Neural progenitor cell (in vitro differentiated cells): Measurements from ENCODE around the gene SMCHD1. TPM values are rescaled to one million over a fixed set of nuclear protein-coding genes. Genes with fewer than 3 reads are reported as not detected.
"Not testable (repeated sequence)": the region's sequence is repeated elsewhere in the genome, so short reads cannot be mapped to it uniquely, and the experiment has no call there.

ENCODE experiments used
- DNase-seq: peaks from one replicate; pipeline ENCODE4 v3.0.0-alpha.2; 2016; ENCODE audit warnings: low spot score
- H2AFZ ChIP-seq: fragments of 200-600 bp; sonication (generic); replicated peaks from 2 replicates; pipeline ENCODE4 v1.6.1; 2016; ENCODE audit warnings: antibody characterized with exemption
- H3F3A ChIP-seq: fragments of 200-600 bp; sonication (generic); 2 replicates; pipeline ENCODE4 v1.6.1; 2016; ENCODE audit warnings: antibody characterized with exemption, low read depth
- H3K27ac ChIP-seq: fragments of 200-600 bp; sonication (generic); 2 replicates; pipeline ENCODE4 v1.5.1; 2016; ENCODE audit warnings: mild to moderate bottlenecking
- H3K27me3 ChIP-seq: fragments of 200-600 bp; sonication (generic); 2 replicates; pipeline ENCODE4 v1.6.1; 2016; ENCODE audit warnings: mild to moderate bottlenecking, moderate library complexity
- H3K36me3 ChIP-seq: fragments of 200-600 bp; sonication (generic); 2 replicates; pipeline ENCODE4 v1.5.1; 2016
- H3K4me1 ChIP-seq: fragments of 200-600 bp; sonication (generic); 2 replicates; pipeline ENCODE4 v1.6.1; 2016; ENCODE audit warnings: mixed run types
- H3K4me2 ChIP-seq: fragments of 200-600 bp; sonication (generic); 2 replicates; pipeline ENCODE4 v1.6.1; 2016
- H3K4me3 ChIP-seq: fragments of 200-600 bp; sonication (generic); 2 replicates; pipeline ENCODE4 v1.5.1; 2016
- H3K79me2 ChIP-seq: fragments of 200-600 bp; sonication (generic); 2 replicates; pipeline ENCODE4 v1.6.1; 2016; ENCODE audit warnings: low read depth
- H3K9ac ChIP-seq: fragments of 200-600 bp; sonication (generic); 2 replicates; pipeline ENCODE4 v1.6.1; 2016
- H3K9me3 ChIP-seq: fragments of 200-600 bp; sonication (generic); 2 replicates; pipeline ENCODE4 v1.5.1; 2016; ENCODE audit warnings: low read depth
- H4K20me1 ChIP-seq: fragments of 200-600 bp; sonication (generic); 2 replicates; pipeline ENCODE4 v1.6.1; 2016; ENCODE audit warnings: low read depth
- H3K27ac Mint-ChIP-seq: 3 replicates; pipeline ENCODE4 v1.8.0; 2021; ENCODE audit warnings: mixed read lengths
- H3K27me3 Mint-ChIP-seq: 2 replicates; pipeline ENCODE4 v1.8.0; 2022; ENCODE audit warnings: low read depth, mild to moderate bottlenecking, inconsistent platforms, moderate library complexity, mixed read lengths; ENCODE audit not compliant: insufficient read depth
- H3K36me3 Mint-ChIP-seq: 3 replicates; pipeline ENCODE4 v1.8.0; 2021; ENCODE audit warnings: mixed read lengths
- H3K4me1 Mint-ChIP-seq: 3 replicates; pipeline ENCODE4 v1.8.0; 2021; ENCODE audit warnings: mixed read lengths
- H3K4me3 Mint-ChIP-seq: 3 replicates; pipeline ENCODE4 v1.8.0; 2021; ENCODE audit warnings: mild to moderate bottlenecking, moderate library complexity, mixed read lengths
- H3K9me3 Mint-ChIP-seq: 3 replicates; pipeline ENCODE4 v1.8.0; 2020; ENCODE audit warnings: mixed read lengths
- CTCF ChIP-seq: fragments of 200-600 bp; sonication (generic); IDR thresholded peaks from 2 replicates; pipeline ENCODE4 v1.5.1; 2017; ENCODE audit warnings: antibody characterized with exemption, mild to moderate bottlenecking
- EZH2 ChIP-seq: fragments of 200-600 bp; sonication (generic); IDR thresholded peaks from 2 replicates; pipeline ENCODE4 v1.6.1; 2017; ENCODE audit warnings: antibody characterized with exemption, mild to moderate bottlenecking, moderate library complexity
- EZH2phosphoT487 ChIP-seq: fragments of 200-600 bp; sonication (generic); IDR thresholded peaks from 2 replicates; pipeline ENCODE4 v1.6.1; 2017; ENCODE audit warnings: antibody characterized with exemption
- total RNA-seq: library from RNA; depleted of rRNA; stranded (reverse); fragments of >200 nt; gene quantifications from 2 replicates; pipeline ENCODE4 v1.2.3, GENCODE V29; 2015; ENCODE audit warnings: low replicate concordance

The SMCHD1 gene
- total RNA-seq, 1 donor from 2014 or later: 127 TPM

- DNase-seq: no peak
- Histone ChIP-seq H3K9ac (no peak overlapping the region), H3K79me2 (peaks cover 92% of the 10 kb centered on the region), H2AFZ (no peak overlapping the region), H3F3A (no peaks in the 10 kb centered on the region), H3K27me3 (no peaks in the 10 kb centered on the region), H3K4me1 (no peaks in the 10 kb centered on the region), H3K9me3 (no peaks in the 10 kb centered on the region), H3K4me2 (no peak overlapping the region), H4K20me1 (peaks cover 26% of the 10 kb centered on the region), H3K4me3 (no peak overlapping the region), H3K27ac (no peak overlapping the region), H3K36me3 (peaks cover 10% of the 10 kb centered on the region)
- H3K27me3 Mint-ChIP-seq: no peaks in the 10 kb centered on the region
- no peak overlapping the region for H3K27ac Mint-ChIP-seq
- no peak overlapping the region for H3K4me3 Mint-ChIP-seq
- peaks cover 4% of the 10 kb centered on the region for H3K4me1 Mint-ChIP-seq
- H3K9me3 Mint-ChIP-seq: peaks cover 12% of the 10 kb centered on the region
- TF ChIP-seq CTCF (no peak), EZH2phosphoT487 (no peak), EZH2 (no peak)
- peaks cover 37% of the 10 kb centered on the region for H3K36me3 Mint-ChIP-seq
Observed at GRCh38 chr18:2662990-2663389, 7.5 kb downstream of the SMCHD1 start.

GRCh38 chr18:2672410-2672809, 16.9 kb downstream of the SMCHD1 start:
- no peak overlapping the region for H3K4me2 ChIP-seq
- Mint-ChIP-seq H3K9me3 (no peaks in the 10 kb centered on the region), H3K36me3 (peaks cover 52% of the 10 kb centered on the region), H3K27me3 (no peaks in the 10 kb centered on the region), H3K4me1 (no peaks in the 10 kb centered on the region), H3K4me3 (no peak overlapping the region), H3K27ac (no peak overlapping the region)
- H3K9me3 ChIP-seq: no peaks in the 10 kb centered on the region
- no peaks in the 10 kb centered on the region for H3F3A ChIP-seq
- H2AFZ ChIP-seq: no peak overlapping the region
- H3K9ac ChIP-seq: no peak overlapping the region
- H3K4me3 ChIP-seq: no peak overlapping the region
- no peak overlapping the region for H3K27ac ChIP-seq
- no peak for TF ChIP-seq EZH2phosphoT487
- TF ChIP-seq CTCF: no peak
- TF ChIP-seq EZH2: no peak
- no peaks in the 10 kb centered on the region for H3K27me3 ChIP-seq
- peaks cover 13% of the 10 kb centered on the region for H3K36me3 ChIP-seq
- no peaks in the 10 kb centered on the region for H4K20me1 ChIP-seq
- no peak for DNase-seq
- H3K4me1 ChIP-seq: no peaks in the 10 kb centered on the region
- H3K79me2 ChIP-seq: peaks cover 10% of the 10 kb centered on the region

- no peaks in the 10 kb centered on the region for H3K4me1 ChIP-seq
- Mint-ChIP-seq H3K27ac (no peak overlapping the region), H3K36me3 (peaks cover 54% of the 10 kb centered on the region), H3K9me3 (peaks cover under 1% of the 10 kb centered on the region), H3K4me3 (no peak overlapping the region), H3K4me1 (no peaks in the 10 kb centered on the region), H3K27me3 (no peaks in the 10 kb centered on the region)
- H3K27ac ChIP-seq: no peak overlapping the region
- H3K4me2 ChIP-seq: no peak overlapping the region
- no peaks in the 10 kb centered on the region for H3K9me3 ChIP-seq
- H3K79me2 ChIP-seq: peaks cover 11% of the 10 kb centered on the region
- no peak for DNase-seq
- no peak overlapping the region for H2AFZ ChIP-seq
- peaks cover 12% of the 10 kb centered on the region for H3K36me3 ChIP-seq
- no peaks in the 10 kb centered on the region for H3K27me3 ChIP-seq
- H3K4me3 ChIP-seq: no peak overlapping the region
- no peak overlapping the region for H3K9ac ChIP-seq
- no peak for TF ChIP-seq EZH2
- no peak for TF ChIP-seq CTCF
- no peak for TF ChIP-seq EZH2phosphoT487
- no peaks in the 10 kb centered on the region for H3F3A ChIP-seq
- H4K20me1 ChIP-seq: no peaks in the 10 kb centered on the region
Observed at GRCh38 chr18:2672872-2673271, 17.3 kb downstream of the SMCHD1 start.

- H2AFZ ChIP-seq, H3K4me1 ChIP-seq, H3K27me3 Mint-ChIP-seq, H3K9ac ChIP-seq, H3K27ac Mint-ChIP-seq, H3K9me3 ChIP-seq, H3K27me3 ChIP-seq, H3K4me3 ChIP-seq, H3K4me2 ChIP-seq, H3K27ac ChIP-seq, H3F3A ChIP-seq, H3K4me1 Mint-ChIP-seq, H3K4me3 Mint-ChIP-seq, DNase-seq, H3K9me3 Mint-ChIP-seq, H4K20me1 ChIP-seq, H3K36me3 ChIP-seq: not testable (repeated sequence)
- peaks cover 36% of the 10 kb centered on the region for H3K79me2 ChIP-seq
- peaks cover 53% of the 10 kb centered on the region for H3K36me3 Mint-ChIP-seq
Observed at GRCh38 chr18:2678933-2679332, 23.4 kb downstream of the SMCHD1 start.
